Muscle of back (tissue), 13 donors: ENCODE results near the gene CSAG2. TPM values are rescaled to one million over a fixed set of nuclear protein-coding genes. Genes with fewer than 3 reads are reported as not detected.
"Not testable (repeated sequence)": the region's sequence is repeated elsewhere in the genome, so short reads cannot be mapped to it uniquely, and the experiment has no call there.

Experiments used
- DNase-seq, 3 donors: peaks; one replicate each; pipeline versions ENCODE4 v3.0.0 to v3.0.0-alpha.2; 2013
- long read RNA-seq, 9 donors: transcript quantifications; one replicate each; lab custom pipeline, GENCODE V29; 2026
- polyA plus RNA-seq, 10 donors: library from polyadenylated mRNA; unstranded; fragments of 120-200 nt; gene quantifications; one replicate each; pipeline ENCODE4 v1.2.1, GENCODE V29; 2013; ENCODE audit not compliant: insufficient read length in 10 of 10

CSAG2 gene, protein sequence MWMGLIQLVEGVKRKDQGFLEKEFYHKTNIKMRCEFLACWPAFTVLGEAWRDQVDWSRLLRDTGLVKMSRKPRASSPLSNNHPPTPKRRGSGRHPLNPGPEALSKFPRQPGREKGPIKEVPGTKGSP
- polyA plus RNA-seq, result not detected
- long read RNA-seq, donor 1, result 0 reads
- long read RNA-seq, donor 2, result 0 reads
- long read RNA-seq, donor 3, result 0 reads
- long read RNA-seq, donor 4, result 0 reads
- long read RNA-seq, donor 5, result 0 reads
- long read RNA-seq, donor 6, result 0 reads
- long read RNA-seq, donor 7, result 0 reads
- long read RNA-seq, donor 8, result 0 reads
- long read RNA-seq, donor 9, result 0 reads

- DNase-seq, result not testable (repeated sequence)
These were observed at the start of gene CSAG2 for GRCh38 chrX:152709173-152709572. TSS of gene CSAG2 (minus strand) at chrX:152709273. CDS start at chrX:152709112, 161 bp downstream.

- DNase-seq, result not testable (repeated sequence)
These were observed 45.8 kb upstream of the CSAG2 start for GRCh38 chrX:152754871-152755270.

DNA sequence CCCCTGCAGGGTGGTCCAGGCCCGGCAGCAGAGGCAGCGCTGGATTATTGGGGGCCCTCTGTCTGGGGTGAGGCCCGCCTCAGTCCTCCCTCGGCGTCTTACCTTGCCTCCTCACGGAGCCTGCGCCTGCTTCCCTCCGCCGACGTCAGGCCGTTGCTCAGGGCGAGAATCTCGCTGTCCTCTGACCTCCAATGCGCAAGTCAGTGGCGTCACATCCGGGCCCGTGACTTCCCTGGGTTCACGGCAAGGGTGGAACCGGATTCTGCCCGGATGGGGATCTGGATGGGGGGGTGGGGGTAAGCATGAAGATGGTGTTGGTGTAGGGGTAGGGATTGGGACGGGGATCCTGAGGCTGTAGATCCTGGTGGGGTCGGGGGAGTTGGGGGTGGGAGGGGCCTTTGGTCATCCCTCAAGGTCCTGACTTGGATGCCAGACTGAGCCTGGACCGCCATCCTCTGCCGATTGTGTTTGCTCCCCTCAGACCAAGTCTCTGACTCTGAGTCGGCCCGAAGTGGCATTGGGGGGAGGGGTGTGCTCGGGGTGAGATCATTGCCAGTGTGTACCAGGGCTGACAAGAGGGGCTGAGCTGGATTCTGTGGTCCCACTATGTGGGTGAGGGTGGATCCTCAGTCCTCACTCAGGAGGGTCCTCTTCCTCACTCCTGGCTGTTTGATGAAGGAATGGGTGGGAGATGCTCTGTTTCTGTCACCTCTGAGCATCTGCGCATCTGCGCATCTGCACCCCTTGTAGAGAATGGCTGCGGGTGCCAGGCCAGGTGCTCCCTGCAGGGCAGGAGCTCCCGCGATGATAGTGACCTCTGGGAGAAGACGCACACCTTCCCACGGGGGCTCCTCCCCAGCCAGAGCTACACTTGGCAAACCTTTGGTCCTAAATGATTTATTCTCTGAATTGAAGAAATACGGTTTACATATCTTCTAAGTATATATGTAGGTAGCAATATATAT is 44.9 kb upstream of the CSAG2 start, which contains the start of gene MAGEA2:
MAGEA2 (minus strand) TSS at position 157 of the 965 bp plus-strand sequence. CDS start 2,479 bp downstream, outside the sequence.
- DNase-seq, result not testable (repeated sequence)

DNA sequence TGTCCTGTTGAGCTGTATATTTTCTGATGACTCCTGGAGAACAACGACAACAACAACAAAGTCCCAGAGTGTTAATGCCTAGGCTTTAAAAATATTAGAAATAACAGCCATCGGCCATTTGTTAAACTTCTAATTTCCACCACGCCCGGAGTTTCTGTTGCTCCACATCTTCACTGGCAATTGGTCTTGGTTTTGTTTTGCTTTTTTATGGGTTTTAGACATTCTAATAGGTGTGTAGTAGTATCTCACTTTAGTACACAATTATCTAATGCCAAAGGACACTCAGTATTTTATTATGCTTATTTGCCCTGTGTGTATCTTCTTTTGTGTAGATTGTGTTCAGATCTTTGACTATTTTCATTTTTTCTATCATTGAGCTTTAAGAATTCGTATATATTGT is 29.5 kb upstream of the CSAG2 start:
- no peak for DNase-seq

- DNase-seq, result not testable (repeated sequence)
These were observed 27.5 kb upstream of the CSAG2 start for GRCh38 chrX:152736528-152736927.

GRCh38 chrX:152735860-152736511 is 26.9 kb upstream of the CSAG2 start:
- DNase-seq, result no peak

- DNase-seq, result no peak
These were observed 26.0 kb upstream of the CSAG2 start for GRCh38 chrX:152735101-152735500.

- not testable (repeated sequence) for DNase-seq
These were observed 25.2 kb upstream of the CSAG2 start for GRCh38 chrX:152734143-152734858.

DNA sequence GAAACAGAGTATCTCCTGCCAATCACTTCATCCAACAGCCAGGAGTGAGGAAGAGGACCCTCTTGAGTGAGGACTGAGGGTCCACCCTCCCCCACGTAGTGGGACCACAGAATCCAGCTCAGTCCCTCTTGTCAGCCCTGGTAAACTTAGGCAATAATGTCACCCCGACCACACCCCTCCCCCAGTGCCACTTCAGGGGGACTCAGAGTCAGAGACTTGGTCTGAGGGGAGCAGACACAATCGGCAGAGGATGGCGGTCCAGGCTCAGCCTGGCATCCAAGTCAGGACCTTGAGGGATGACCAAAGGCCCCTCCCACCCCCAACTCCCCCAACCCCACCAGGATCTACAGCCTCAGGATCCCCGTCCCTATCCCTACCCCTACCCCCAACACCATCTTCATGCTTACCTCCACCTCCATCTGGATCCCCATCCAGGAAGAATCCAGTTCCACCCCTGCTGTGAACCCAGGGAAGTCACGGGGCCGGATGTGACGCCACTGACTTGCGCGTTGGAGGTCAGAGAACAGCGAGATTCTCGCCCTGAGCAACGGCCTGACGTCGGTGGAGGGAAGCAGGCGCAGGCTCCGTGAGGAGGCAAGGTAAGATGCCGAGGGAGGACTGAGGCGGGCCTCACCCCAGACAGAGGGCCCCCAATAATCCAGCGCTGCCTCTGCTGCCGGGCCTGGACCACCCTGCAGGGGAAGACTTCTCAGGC is 24.3 kb upstream of the CSAG2 start, which contains the start of the genes CSAG1 and MAGEA12:
CSAG1 (minus strand) TSS at position 461 of the 715 bp plus-strand sequence. CDS start 1,261 bp downstream, outside the sequence.
MAGEA12 (plus strand) TSS at position 497 of the 715 bp plus-strand sequence. CDS start 2,405 bp downstream, outside the sequence.
- DNase-seq, result no peak

GRCh38 chrX:152725409-152725808 is 16.3 kb upstream of the CSAG2 start:
- no peak for DNase-seq

DNA sequence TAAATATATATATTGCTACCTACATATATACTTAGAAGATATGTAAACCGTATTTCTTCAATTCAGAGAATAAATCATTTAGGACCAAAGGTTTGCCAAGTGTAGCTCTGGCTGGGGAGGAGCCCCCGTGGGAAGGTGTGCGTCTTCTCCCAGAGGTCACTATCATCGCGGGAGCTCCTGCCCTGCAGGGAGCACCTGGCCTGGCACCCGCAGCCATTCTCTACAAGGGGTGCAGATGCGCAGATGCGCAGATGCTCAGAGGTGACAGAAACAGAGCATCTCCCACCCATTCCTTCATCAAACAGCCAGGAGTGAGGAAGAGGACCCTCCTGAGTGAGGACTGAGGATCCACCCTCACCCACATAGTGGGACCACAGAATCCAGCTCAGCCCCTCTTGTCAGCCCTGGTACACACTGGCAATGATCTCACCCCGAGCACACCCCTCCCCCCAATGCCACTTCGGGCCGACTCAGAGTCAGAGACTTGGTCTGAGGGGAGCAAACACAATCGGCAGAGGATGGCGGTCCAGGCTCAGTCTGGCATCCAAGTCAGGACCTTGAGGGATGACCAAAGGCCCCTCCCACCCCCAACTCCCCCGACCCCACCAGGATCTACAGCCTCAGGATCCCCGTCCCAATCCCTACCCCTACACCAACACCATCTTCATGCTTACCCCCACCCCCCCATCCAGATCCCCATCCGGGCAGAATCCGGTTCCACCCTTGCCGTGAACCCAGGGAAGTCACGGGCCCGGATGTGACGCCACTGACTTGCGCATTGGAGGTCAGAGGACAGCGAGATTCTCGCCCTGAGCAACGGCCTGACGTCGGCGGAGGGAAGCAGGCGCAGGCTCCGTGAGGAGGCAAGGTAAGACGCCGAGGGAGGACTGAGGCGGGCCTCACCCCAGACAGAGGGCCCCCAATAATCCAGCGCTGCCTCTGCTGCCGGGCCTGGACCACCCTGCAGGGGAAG is 5.0 kb upstream of the CSAG2 start, which contains the start of gene MAGEA2B:
MAGEA2B (plus strand) TSS at position 814 of the 973 bp plus-strand sequence. CDS start 2,479 bp downstream, outside the sequence.
- not testable (repeated sequence) for DNase-seq

DNA sequence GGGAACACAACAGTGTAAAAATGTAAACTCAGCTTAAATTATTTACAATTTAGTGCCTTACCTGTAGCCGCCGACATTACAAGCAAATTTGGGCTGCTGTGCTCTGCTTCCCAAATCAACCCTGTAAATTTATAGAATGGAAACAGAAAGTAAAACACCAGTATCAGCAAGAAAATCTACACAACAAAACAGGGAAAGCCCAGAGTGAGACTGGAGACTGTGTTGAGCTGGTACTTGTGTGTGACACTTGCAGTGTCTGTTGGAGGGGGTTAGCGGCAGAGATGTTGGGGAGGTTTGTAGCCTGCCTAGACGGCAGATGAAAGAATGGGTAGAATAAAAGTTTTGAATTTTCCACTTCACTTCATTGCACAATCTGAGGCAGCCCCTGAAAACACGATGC is 4.1 kb upstream of the CSAG2 start:
- DNase-seq, result not testable (repeated sequence)

DNA sequence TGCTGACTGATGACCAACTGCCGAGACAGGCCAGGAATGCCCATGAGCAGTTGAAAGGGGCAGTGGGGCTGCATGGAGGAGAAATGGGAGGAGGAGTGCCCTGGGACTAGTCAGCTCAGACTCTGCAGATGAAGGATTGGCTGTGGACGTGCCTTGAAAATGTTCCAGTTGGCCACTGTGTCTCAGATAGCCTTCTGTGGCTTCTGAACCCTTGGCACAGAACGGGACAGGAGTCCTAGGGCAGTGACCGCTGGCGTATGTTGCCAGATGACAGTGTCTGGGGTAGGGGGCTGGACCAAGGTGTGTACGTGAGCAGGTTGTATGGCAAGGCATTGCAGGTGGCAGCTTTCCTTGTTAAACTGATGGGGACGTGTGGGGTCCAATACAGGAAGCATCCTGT is 2.6 kb downstream of the CSAG2 start:
- DNase-seq, result not testable (repeated sequence)

- not testable (repeated sequence) for DNase-seq
These were observed 8.7 kb downstream of the CSAG2 start for GRCh38 chrX:152700390-152700789.

- DNase-seq, result not testable (repeated sequence)
These were observed 10.8 kb downstream of the CSAG2 start, which contains the start of gene MAGEA3 for GRCh38 chrX:152697952-152698931. TSS of gene MAGEA3 (plus strand) at chrX:152698794. CDS start at chrX:152700833, 2,039 bp downstream.

- DNase-seq, result not testable (repeated sequence)
These were observed 28.1 kb downstream of the CSAG2 start for GRCh38 chrX:152681012-152681411.

DNA sequence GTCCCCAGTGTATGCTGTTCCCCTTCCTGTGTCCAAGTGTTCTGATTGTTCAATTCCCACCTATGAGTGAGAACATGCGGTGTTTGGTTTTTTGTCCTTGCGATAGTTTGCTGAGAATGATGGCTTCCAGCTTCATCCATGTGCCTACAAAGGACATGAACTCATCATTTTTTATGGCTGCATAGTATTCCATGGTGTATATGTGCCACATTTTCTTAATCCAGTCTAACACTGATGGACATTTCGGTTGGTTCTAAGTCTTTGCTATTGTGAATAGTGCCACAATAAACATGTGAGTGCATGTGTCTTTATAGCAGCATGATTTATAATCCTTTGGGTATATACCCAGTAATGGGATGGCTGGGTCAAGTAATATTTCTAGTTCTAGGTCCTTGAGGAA is 34.4 kb downstream of the CSAG2 start:
- not testable (repeated sequence) for DNase-seq
